ENCODE measurements around the gene GSG1L.
"Not testable (repeated sequence)": the region's sequence is repeated elsewhere in the genome, so short reads cannot be mapped to it uniquely, and the experiment has no call there.

The GSG1L gene

GRCh38 chr16:27747946-27748345, 315.6 kb downstream of the GSG1L start:
- FAIRE-seq, result no peak

DNA sequence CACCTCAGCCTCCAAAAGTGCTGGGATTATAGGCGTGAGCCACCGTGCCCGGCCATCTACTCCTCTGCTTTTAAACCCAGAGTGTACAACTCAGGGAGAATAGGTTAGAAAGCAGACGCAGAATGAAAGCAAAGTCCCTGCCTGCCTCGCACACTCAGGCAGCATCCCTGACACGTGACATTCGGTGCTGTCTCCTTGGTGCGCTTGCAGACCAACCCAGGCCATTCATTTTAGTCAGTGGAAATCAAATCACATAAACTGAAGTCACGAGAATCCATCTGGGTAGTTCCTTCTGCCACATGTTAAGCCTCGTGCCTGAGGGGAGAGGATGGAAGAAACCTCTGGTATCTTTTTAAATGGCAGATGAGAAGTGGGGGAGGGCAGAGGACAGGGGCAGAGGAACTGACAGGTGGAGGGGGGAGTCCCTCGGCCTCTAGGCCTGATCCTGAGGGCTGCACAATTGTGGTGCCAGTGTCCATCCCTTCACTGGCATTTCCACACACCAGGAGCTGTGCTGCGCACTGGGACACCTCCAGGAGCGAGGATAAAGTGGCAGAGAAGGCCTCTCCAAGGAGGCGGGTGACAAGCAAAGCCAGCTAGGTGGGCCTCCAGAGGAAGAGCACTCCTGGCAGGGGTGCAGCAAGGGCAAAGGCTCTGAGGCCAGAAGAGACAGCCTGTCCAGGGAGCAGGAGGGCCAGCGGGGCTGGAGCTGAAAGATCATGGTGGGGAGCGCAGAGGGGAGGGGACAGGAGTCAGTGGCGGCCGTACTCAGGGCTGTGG, 317.2 kb downstream of the GSG1L start:
- FAIRE-seq, result no peak

DNA sequence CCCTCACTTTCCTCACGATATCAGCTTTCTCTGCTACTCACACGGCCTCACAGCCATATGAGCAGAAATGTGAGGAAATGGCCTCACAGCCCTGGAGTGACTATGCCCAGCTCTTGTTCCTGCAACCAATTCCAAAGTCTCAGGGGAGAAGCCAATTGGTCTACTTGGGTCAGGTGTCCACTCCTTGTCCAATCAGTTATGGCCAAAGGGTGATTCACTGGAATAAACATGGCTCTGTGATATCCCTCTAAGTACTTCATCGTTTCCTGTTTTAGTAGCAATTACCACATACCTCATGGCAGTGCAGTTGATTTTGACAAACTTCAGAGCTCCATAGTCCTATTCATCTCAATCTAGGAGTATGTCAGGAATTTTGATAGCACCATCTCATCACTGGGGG, 318.2 kb downstream of the GSG1L start:
- no peak for FAIRE-seq

GRCh38 chr16:27743963-27744362, 319.6 kb downstream of the GSG1L start:
- FAIRE-seq, result no peak

DNA sequence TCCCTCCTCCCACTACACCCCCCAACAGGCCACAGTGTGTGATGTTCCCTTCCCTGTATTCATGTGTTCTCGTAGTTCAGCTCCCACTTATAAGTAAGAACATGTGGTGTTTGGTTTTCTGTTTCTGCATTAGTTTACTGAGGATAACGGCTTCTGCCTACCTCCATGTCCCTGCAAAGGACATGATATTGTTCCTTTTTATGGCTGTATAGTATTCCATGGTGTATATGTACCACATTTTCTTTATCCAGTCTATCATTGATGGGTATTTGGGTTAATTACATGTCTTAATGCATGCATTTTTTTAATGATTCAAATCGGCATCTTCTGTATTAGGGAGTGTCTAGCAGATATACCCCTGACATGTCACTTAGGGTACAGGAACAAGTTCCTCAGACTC, 320.5 kb downstream of the GSG1L start:
- FAIRE-seq, result not testable (repeated sequence)

DNA sequence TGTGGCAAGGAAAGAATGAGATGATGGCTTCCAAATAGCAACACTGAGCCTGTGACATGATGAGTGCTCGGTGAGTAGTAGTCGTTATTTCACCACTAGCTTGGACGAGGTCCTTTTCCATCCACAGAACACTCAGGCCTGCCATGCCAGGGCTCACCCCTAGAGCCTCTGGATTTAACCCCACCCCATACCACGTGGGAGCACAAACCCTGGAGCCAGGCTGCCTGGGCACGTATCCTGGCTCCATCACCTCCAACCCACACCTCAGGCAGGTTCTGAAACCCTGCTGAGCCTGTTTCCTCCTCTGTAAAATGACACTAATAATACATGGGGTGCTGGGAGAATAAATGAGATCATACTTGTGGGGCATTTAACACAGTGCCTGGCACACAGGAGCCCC, 321.2 kb downstream of the GSG1L start:
- no peak for FAIRE-seq

- no peak for FAIRE-seq
Measured at GRCh38 chr16:27740496-27741201, 322.9 kb downstream of the GSG1L start.

DNA sequence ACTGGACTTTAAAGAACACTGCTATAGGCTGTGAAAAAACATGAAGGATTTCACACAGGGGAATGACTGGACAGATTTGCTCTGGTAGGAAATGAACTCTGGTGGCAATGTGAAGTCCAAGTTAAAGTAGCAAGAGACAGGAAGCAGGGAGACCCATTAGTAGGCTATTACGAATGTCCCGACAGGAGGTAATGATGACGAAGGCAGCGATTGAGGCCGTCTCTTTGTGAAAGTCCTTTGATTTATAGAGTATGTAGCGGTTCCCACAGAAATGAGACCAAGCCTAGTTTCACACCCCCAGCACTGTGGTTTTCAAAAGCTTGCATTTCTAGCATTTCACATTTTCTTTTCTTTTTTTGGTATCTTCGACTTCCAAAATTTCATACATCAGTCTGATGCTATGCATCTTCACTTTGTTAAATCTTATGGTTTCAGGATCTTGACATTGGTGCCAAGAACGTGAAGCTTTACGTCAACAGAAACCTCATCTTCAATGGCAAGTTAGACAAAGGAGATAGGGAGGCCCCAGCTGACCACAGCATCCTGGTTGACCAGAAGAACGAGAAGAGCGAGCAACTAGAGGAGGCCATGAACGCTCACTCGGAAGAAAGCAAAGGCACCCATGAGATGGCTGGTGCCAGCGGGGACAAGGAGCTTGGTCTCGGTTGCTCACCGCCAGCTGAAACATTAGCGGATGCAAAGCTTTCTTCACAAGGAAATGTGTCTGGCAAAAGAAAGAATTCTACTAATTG, 323.7 kb downstream of the GSG1L start:
- FAIRE-seq, result no peak

GRCh38 chr16:27738596-27738995, 324.9 kb downstream of the GSG1L start:
- no peak for FAIRE-seq
